CD8-positive, alpha-beta memory T cell (primary cell): ENCODE data around the gene NBL1. TPM values are rescaled to one million over a fixed set of nuclear protein-coding genes. Genes with fewer than 3 reads are reported as not detected.
A peak's percentile ranks its signal among the peaks of the same experiment; 100 is the strongest.
"Not testable (repeated sequence)": the region's sequence is repeated elsewhere in the genome, so short reads cannot be mapped to it uniquely, and the experiment has no call there.

Source experiments
- CTCF ChIA-PET: fragments of 350-600 bp; sonication (Branson Sonifier 250); formaldehyde crosslinking; loops from one replicate; lab custom pipeline; 2021; ENCODE audit warnings: antibody characterized with exemption; lab: Charles Lee
- POLR2A ChIA-PET: fragments of 350-600 bp; sonication (Branson Sonifier 250); formaldehyde crosslinking; loops from one replicate; lab custom pipeline; 2021; ENCODE audit warnings: antibody characterized with exemption; lab: Charles Lee
- DNase-seq, 5 donors: peaks; one replicate each; pipeline versions ENCODE4 v3.0.0 to v3.0.0-alpha.2; 2020 to 2022; ENCODE audit warnings: mixed read lengths in 1 of 5
- H3K27ac ChIP-seq: one replicate; pipeline ENCODE4 v1.7.0; 2013; ENCODE audit warnings: low read depth, mild to moderate bottlenecking, low read length, moderate library complexity
- H3K27me3 ChIP-seq: 2 replicates; pipeline ENCODE4 v1.7.0; 2013; ENCODE audit warnings: low read length, mild to moderate bottlenecking; ENCODE audit not compliant: insufficient read depth, poor library complexity, severe bottlenecking
- H3K36me3 ChIP-seq: 2 replicates; pipeline ENCODE4 v1.7.0; 2013; ENCODE audit warnings: mild to moderate bottlenecking, low read length, moderate library complexity; ENCODE audit not compliant: insufficient read depth
- H3K4me1 ChIP-seq: 2 replicates; pipeline ENCODE4 v1.7.0; 2013; ENCODE audit warnings: mild to moderate bottlenecking, low read length, moderate library complexity; ENCODE audit not compliant: insufficient read depth
- H3K4me3 ChIP-seq: 2 replicates; pipeline ENCODE4 v1.7.0; 2013; ENCODE audit warnings: mild to moderate bottlenecking, low read length
- H3K9me3 ChIP-seq: 2 replicates; pipeline ENCODE4 v1.7.0; 2013; ENCODE audit warnings: mild to moderate bottlenecking, low read length
- H3K27ac Mint-ChIP-seq, 8 donors: one replicate each; pipeline ENCODE4 v1.8.0; 2020 to 2021; ENCODE audit warnings: mixed read lengths in 8 of 8, mild to moderate bottlenecking in 6 of 8, inconsistent platforms in 3 of 8, moderate library complexity in 3 of 8
- H3K27me3 Mint-ChIP-seq, 2 donors: one replicate each; pipeline ENCODE4 v1.8.0; 2020 to 2021; ENCODE audit warnings: mixed read lengths in 2 of 2, mild to moderate bottlenecking in 1 of 2, moderate library complexity in 1 of 2
- H3K36me3 Mint-ChIP-seq, 3 donors: one replicate each; pipeline ENCODE4 v1.8.0; 2020 to 2021; ENCODE audit warnings: mixed read lengths in 3 of 3, inconsistent platforms in 1 of 3, mild to moderate bottlenecking in 1 of 3
- H3K4me1 Mint-ChIP-seq, 3 donors: one replicate each; pipeline ENCODE4 v1.8.0; 2020 to 2021; ENCODE audit warnings: mixed read lengths in 3 of 3, inconsistent platforms in 1 of 3, mild to moderate bottlenecking in 1 of 3
- H3K4me3 Mint-ChIP-seq, 7 donors: one replicate each; pipeline ENCODE4 v1.8.0; 2020 to 2021; ENCODE audit warnings: mixed read lengths in 7 of 7, mild to moderate bottlenecking in 6 of 7, moderate library complexity in 4 of 7, inconsistent platforms in 2 of 7
- H3K9me3 Mint-ChIP-seq, 5 donors: one replicate each; pipeline ENCODE4 v1.8.0; 2020 to 2022; ENCODE audit warnings: mixed read lengths in 5 of 5, mild to moderate bottlenecking in 3 of 5, moderate library complexity in 2 of 5, inconsistent platforms in 1 of 5
- polyA plus RNA-seq: library from polyadenylated mRNA; unstranded; fragments of 300-500 nt; fragmentation: Illumina TruSeq; gene quantifications from one replicate; pipeline ENCODE4 v1.2.3, GENCODE V29; 2021
- total RNA-seq, 2 experiments: library from RNA; stranded (reverse); gene quantifications; one replicate each; pipeline ENCODE4 v1.2.3, GENCODE V29; 2021

The NBL1 gene
- total and polyA plus RNA-seq, 3 experiments from 2014 or later, result 8.1 to 36.3 (median 35.6) TPM

GRCh38 chr1:19635646-19636045 lies 8.5 kb upstream of the NBL1 start:
- Histone ChIP-seq H3K4me1 (no peaks in the 10 kb centered on the region), H3K27me3 (no peaks in the 10 kb centered on the region), H3K27ac (no peak overlapping the region), H3K36me3 (no peaks in the 10 kb centered on the region), H3K4me3 (no peak overlapping the region), H3K9me3 (no peaks in the 10 kb centered on the region)
- ChIA-PET CTCF (interaction anchor here (1.0 kb wide), 1 partner anchor 20 kb away, joined by 3 read pairs; no protein-coding TSS in a partner anchor), POLR2A (no interaction called here)
- peaks cover 0 to 4% of the 10 kb centered on the region in 2 donors for H3K27me3 Mint-ChIP-seq
- no peak overlapping the region for H3K4me3 Mint-ChIP-seq
- no peak overlapping the region for H3K27ac Mint-ChIP-seq
- H3K9me3 Mint-ChIP-seq, result no peaks in the 10 kb centered on the region
- H3K36me3 Mint-ChIP-seq, result peaks cover 0 to 3% (median 0%) of the 10 kb centered on the region in 3 donors
- DNase-seq, result no peak
- no peaks in the 10 kb centered on the region for H3K4me1 Mint-ChIP-seq

- CTCF ChIA-PET, result no interaction called here
- Histone ChIP-seq H3K27ac (no peak overlapping the region), H3K36me3 (no peaks in the 10 kb centered on the region), H3K9me3 (no peaks in the 10 kb centered on the region), H3K27me3 (no peaks in the 10 kb centered on the region), H3K4me1 (no peaks in the 10 kb centered on the region), H3K4me3 (no peak overlapping the region)
- POLR2A ChIA-PET, result no interaction called here
- H3K27ac Mint-ChIP-seq, result no peak overlapping the region
- H3K4me3 Mint-ChIP-seq, result no peak overlapping the region
- no peaks in the 10 kb centered on the region for H3K9me3 Mint-ChIP-seq
- H3K27me3 Mint-ChIP-seq, result peaks cover 1 to 7% of the 10 kb centered on the region in 2 donors
- DNase-seq, result no peak
- H3K4me1 Mint-ChIP-seq, result no peaks in the 10 kb centered on the region
- peaks cover 0 to 3% (median 0%) of the 10 kb centered on the region in 3 donors for H3K36me3 Mint-ChIP-seq
Observed at GRCh38 chr1:19636065-19636464, 8.0 kb upstream of the NBL1 start.

DNA sequence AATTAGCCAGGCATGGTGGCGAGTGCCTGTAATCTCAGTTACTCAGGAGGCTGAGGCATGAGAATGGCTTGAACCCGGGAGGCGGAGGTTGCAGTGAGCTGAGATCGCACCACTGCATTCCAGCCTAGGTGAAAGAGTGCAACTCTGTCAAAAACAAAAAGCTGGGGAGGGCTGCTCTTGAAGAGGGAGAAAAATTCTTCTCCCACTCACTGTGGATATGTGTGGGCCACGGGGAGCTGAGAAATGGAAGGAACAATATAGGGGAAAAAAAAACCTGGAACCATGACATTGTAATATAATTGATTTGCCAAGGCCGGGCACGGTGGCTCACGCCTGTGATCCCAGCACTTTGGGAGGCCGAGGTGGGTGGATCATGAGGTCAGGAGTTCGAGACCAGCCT lies 7.4 kb upstream of the NBL1 start:
- POLR2A ChIA-PET, H3K4me1 ChIP-seq, H3K27me3 ChIP-seq, H3K9me3 Mint-ChIP-seq, H3K4me1 Mint-ChIP-seq, H3K4me3 ChIP-seq, H3K36me3 ChIP-seq, H3K27ac Mint-ChIP-seq, DNase-seq, H3K4me3 Mint-ChIP-seq, H3K9me3 ChIP-seq, H3K36me3 Mint-ChIP-seq, H3K27ac ChIP-seq: not testable (repeated sequence)
- peaks cover 1 to 12% of the 10 kb centered on the region in 2 donors for H3K27me3 Mint-ChIP-seq
- CTCF ChIA-PET, result interaction anchor here (0.7 kb wide), 1 partner anchor 16 kb away, joined by 3 read pairs; no protein-coding TSS in a partner anchor

GRCh38 chr1:19637606-19638005 lies 6.5 kb upstream of the NBL1 start:
- Mint-ChIP-seq H3K27me3 (peaks cover 1 to 18% of the 10 kb centered on the region in 2 donors), H3K4me1 (no peaks in the 10 kb centered on the region), H3K9me3 (no peaks in the 10 kb centered on the region), H3K36me3 (peaks cover 0 to 3% (median 0%) of the 10 kb centered on the region in 3 donors), H3K27ac (no peak overlapping the region), H3K4me3 (no peak overlapping the region)
- no peaks in the 10 kb centered on the region for H3K9me3 ChIP-seq
- H3K4me3 ChIP-seq, result no peak overlapping the region
- H3K4me1 ChIP-seq, result no peaks in the 10 kb centered on the region
- no peak overlapping the region for H3K27ac ChIP-seq
- no peaks in the 10 kb centered on the region for H3K36me3 ChIP-seq
- no peaks in the 10 kb centered on the region for H3K27me3 ChIP-seq
- ChIA-PET CTCF (interaction anchor here (1.8 kb wide), 1 partner anchor 16 kb away, joined by 4 read pairs; no protein-coding TSS in a partner anchor), POLR2A (no interaction called here)
- no peak for DNase-seq

GRCh38 chr1:19639228-19639627 lies 4.9 kb upstream of the NBL1 start:
- H3K4me3 ChIP-seq, result not testable (repeated sequence)

GRCh38 chr1:19639999-19640362 lies 4.1 kb upstream of the NBL1 start:
- no peaks in the 10 kb centered on the region for H3K9me3 Mint-ChIP-seq
- Histone ChIP-seq H3K4me3 (no peak overlapping the region), H3K4me1 (peaks cover 7% of the 10 kb centered on the region), H3K27me3 (peaks cover 6% of the 10 kb centered on the region), H3K27ac (no peak overlapping the region), H3K36me3 (no peaks in the 10 kb centered on the region), H3K9me3 (no peaks in the 10 kb centered on the region)
- H3K36me3 Mint-ChIP-seq, result peaks cover 0 to 2% (median 0%) of the 10 kb centered on the region in 3 donors
- H3K27me3 Mint-ChIP-seq, result peaks cover 7 to 27% of the 10 kb centered on the region in 2 donors
- ChIA-PET POLR2A (no interaction called here), CTCF (interaction anchor here (0.9 to 1.8 kb wide), 2 partner anchors 9 to 22 kb away, joined by 3 to 4 read pairs; no protein-coding TSS in a partner anchor)
- H3K4me1 Mint-ChIP-seq, result peaks cover 6 to 14% (median 8%) of the 10 kb centered on the region in 3 donors
- no peak for DNase-seq
- no peak overlapping the region for H3K27ac Mint-ChIP-seq
- no peak overlapping the region for H3K4me3 Mint-ChIP-seq

More at GRCh38 chr1:19639228-19639627, 4.9 kb upstream of the NBL1 start:
- H3K36me3 ChIP-seq, H3K4me1 ChIP-seq, POLR2A ChIA-PET, H3K36me3 Mint-ChIP-seq, DNase-seq, H3K9me3 Mint-ChIP-seq, H3K27me3 ChIP-seq, H3K27ac Mint-ChIP-seq, H3K9me3 ChIP-seq, H3K27ac ChIP-seq: not testable (repeated sequence)
- peaks cover 6 to 10% (median 6%) of the 10 kb centered on the region in 3 donors for H3K4me1 Mint-ChIP-seq
- peaks cover 7 to 27% of the 10 kb centered on the region in 2 donors for H3K27me3 Mint-ChIP-seq
- peak overlapping the region in 1 of 7 donors; percentile 12 for H3K4me3 Mint-ChIP-seq
- CTCF ChIA-PET, result interaction anchor here (1.0 to 1.8 kb wide), 3 partner anchors 9 to 15 kb away, joined by 3 to 4 read pairs (median 4); no protein-coding TSS in a partner anchor

DNA sequence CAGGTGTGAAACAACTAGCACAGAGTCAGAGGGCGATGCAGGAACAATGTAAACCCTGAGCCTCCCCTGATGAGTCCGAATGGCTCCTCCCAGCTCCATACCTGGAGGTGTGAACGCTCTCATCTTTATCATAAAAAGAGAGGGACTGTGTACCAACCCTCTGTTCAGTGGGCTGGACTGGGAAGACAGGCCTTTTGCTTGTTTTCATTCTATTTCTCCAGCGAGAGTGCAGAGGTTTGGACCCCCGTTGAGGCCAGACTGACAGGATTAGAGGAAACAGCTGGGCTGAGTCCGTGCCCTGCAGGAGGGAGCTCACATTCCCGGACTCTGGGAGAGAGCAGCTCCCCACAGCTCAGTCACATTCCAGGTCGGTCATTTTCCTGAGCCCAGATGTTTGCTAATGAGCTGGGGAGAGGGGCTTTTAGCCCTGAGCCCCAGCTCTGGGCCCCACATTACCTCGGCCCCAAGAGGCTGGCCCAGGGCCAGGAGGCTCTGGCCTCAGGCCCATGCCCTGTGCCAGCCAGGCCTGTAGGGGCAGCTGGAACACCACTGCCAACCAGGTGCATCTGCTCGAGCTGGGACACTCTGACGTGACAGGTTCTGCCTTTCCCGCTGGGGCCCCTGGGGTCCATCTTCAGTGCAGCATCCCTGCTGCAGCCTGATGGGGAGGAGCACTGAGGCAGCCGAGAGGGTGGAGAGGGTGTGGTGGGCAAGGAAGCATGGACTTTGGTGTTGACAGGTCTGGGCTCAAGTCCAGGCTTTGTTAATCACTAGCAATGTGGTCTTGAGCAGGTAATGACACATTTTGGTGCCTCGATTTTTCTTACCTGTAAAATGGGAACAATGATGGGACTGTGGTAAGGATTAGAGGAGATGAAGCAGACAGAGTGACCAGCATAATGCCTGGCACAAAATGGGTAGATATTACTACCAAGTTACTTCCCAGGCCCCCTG lies 3.5 kb upstream of the NBL1 start:
- H3K9me3 Mint-ChIP-seq, result no peaks in the 10 kb centered on the region
- H3K9me3 ChIP-seq, result no peaks in the 10 kb centered on the region

More for the DNA sequence above, 3.5 kb upstream of the NBL1 start:
- no peak for DNase-seq
- CTCF ChIA-PET, result interaction anchor here (0.8 to 1.8 kb wide), 5 partner anchors 10 to 22 kb away, joined by 3 to 10 read pairs (median 4); no protein-coding TSS in a partner anchor
- no peak overlapping the region for H3K27ac ChIP-seq
- H3K4me1 Mint-ChIP-seq, result peaks cover 6 to 18% (median 8%) of the 10 kb centered on the region in 3 donors
- H3K36me3 Mint-ChIP-seq, result peaks cover 0 to 2% (median 0%) of the 10 kb centered on the region in 3 donors
- no peaks in the 10 kb centered on the region for H3K36me3 ChIP-seq
- peaks cover 6% of the 10 kb centered on the region for H3K27me3 ChIP-seq
- H3K4me3 ChIP-seq, result no peak overlapping the region
- POLR2A ChIA-PET, result interaction anchor here (0.6 kb wide), 1 partner anchor 137 kb away, joined by 3 read pairs; no protein-coding TSS in a partner anchor
- peaks cover 12% of the 10 kb centered on the region for H3K4me1 ChIP-seq
- peaks cover 10 to 27% of the 10 kb centered on the region in 2 donors for H3K27me3 Mint-ChIP-seq
- no peak overlapping the region for H3K4me3 Mint-ChIP-seq
- H3K27ac Mint-ChIP-seq, result no peak overlapping the region
